HUES48 (cell line): ENCODE results near the gene PHLDB1.

Experiments used
- H3K27ac ChIP-seq: one replicate; pipeline ENCODE4 v1.7.0; 2013; ENCODE audit warnings: low read depth, low read length, inconsistent platforms
- H3K27me3 ChIP-seq: 2 replicates; pipeline ENCODE4 v1.6.1; 2013; ENCODE audit warnings: mild to moderate bottlenecking, low read length; ENCODE audit not compliant: control insufficient read depth, insufficient read depth
- H3K36me3 ChIP-seq: 2 replicates; pipeline ENCODE4 v1.6.1; 2013; ENCODE audit warnings: low read length; ENCODE audit not compliant: control insufficient read depth, insufficient read depth
- H3K4me1 ChIP-seq: 2 replicates; pipeline ENCODE4 v1.6.1; 2013; ENCODE audit warnings: mild to moderate bottlenecking, low read length; ENCODE audit not compliant: control insufficient read depth, insufficient read depth
- H3K4me3 ChIP-seq: 2 replicates; pipeline ENCODE4 v1.5.1; 2013; ENCODE audit warnings: mild to moderate bottlenecking, low read depth, low read length
- H3K9ac ChIP-seq: 2 replicates; pipeline ENCODE4 v1.6.1; 2013; ENCODE audit warnings: mild to moderate bottlenecking, low read depth, low read length, moderate library complexity
- H3K9me3 ChIP-seq: 2 replicates; pipeline ENCODE4 v1.6.1; 2013; ENCODE audit warnings: low read length; ENCODE audit not compliant: control insufficient read depth, insufficient read depth

PHLDB1 gene

DNA sequence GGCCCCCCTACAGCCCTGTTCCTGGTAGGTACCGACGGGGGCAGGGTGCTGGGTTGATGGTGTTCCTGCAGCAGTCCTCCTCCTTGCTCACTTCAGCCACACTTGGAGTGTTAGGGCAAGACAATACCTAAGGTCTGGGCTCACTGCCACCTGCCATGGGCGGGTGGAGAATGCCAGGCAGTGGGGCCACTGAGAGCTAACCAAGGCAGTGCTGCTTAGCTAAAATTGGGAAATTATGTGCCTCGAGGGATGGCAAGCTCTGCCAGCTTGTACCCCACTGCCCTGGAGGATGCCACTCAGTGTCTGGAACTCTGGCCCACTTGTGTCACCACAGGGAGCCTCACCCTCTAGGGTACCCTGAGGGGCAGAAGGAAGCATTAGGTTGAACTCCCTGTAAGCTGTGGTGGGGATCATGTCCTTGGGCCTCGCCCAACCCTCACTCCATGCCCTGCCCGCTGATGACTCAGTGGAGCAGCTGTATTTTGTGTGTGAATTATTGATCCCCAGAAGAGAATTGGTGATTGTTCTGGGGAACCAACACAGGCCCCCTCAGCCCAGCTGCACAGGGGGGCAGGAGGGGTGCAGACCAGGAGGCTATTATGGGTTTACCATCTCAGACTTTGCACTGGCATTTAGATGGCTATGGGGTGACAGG lies 17.7 kb downstream of the PHLDB1 start:
- no peaks in the 10 kb centered on the region for H3K27me3 ChIP-seq
- no peak overlapping the region for H3K4me3 ChIP-seq
- H3K9ac ChIP-seq, result no peak overlapping the region
- H3K9me3 ChIP-seq, result no peaks in the 10 kb centered on the region
- peaks cover 19% of the 10 kb centered on the region for H3K4me1 ChIP-seq
- H3K27ac ChIP-seq, result no peak overlapping the region
- peaks cover 52% of the 10 kb centered on the region for H3K36me3 ChIP-seq

GRCh38 chr11:118625976-118626375 lies 18.6 kb downstream of the PHLDB1 start:
- Histone ChIP-seq H3K27ac (no peak overlapping the region), H3K9me3 (no peaks in the 10 kb centered on the region), H3K27me3 (no peaks in the 10 kb centered on the region), H3K4me1 (peaks cover 13% of the 10 kb centered on the region), H3K4me3 (no peak overlapping the region), H3K36me3 (peaks cover 57% of the 10 kb centered on the region), H3K9ac (no peak overlapping the region)

DNA sequence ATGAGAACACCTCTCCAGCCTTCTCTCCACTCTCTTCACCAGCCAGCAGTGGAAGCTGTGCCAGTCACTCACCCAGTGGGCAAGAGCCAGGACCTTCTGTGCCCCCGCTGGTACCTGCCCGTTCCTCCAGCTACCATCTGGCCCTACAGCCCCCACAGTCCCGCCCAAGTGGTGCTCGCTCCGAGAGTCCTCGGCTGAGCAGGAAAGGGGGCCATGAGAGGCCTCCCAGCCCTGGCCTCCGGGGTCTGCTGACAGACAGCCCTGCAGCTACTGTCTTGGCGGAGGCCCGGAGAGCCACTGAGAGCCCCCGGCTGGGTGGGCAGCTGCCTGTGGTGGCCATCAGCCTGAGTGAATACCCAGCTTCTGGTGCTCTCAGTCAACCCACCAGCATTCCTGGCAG lies 20.2 kb downstream of the PHLDB1 start:
- H3K4me1 ChIP-seq, result peaks cover 3% of the 10 kb centered on the region
- H3K27ac ChIP-seq, result no peak overlapping the region
- H3K9me3 ChIP-seq, result no peaks in the 10 kb centered on the region
- H3K4me3 ChIP-seq, result no peak overlapping the region
- no peaks in the 10 kb centered on the region for H3K27me3 ChIP-seq
- no peak overlapping the region for H3K9ac ChIP-seq
- peaks cover 73% of the 10 kb centered on the region for H3K36me3 ChIP-seq

DNA sequence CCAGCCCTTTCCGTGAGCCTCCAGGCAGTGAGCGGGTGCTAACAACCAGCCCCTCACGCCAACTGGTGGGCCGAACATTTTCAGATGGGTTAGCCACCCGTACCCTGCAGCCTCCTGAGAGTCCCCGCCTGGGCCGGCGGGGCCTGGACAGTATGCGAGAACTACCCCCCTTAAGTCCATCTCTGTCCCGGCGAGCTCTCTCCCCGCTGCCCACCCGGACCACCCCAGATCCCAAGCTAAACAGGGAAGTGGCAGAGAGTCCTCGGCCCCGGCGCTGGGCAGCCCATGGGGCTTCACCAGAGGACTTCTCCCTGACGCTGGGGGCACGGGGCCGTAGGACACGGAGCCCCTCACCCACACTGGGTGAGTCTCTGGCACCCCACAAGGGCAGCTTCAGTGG lies 20.6 kb downstream of the PHLDB1 start:
- peaks cover 74% of the 10 kb centered on the region for H3K36me3 ChIP-seq
- H3K9ac ChIP-seq, result no peak overlapping the region
- H3K4me3 ChIP-seq, result no peak overlapping the region
- H3K9me3 ChIP-seq, result no peaks in the 10 kb centered on the region
- no peak overlapping the region for H3K27ac ChIP-seq
- no peaks in the 10 kb centered on the region; the same call in 1 of the 2 replicates for H3K4me1 ChIP-seq
- no peaks in the 10 kb centered on the region for H3K27me3 ChIP-seq

- H3K36me3 ChIP-seq, result peaks cover 74% of the 10 kb centered on the region
- no peak overlapping the region for H3K27ac ChIP-seq
- H3K9ac ChIP-seq, result no peak overlapping the region
- no peak overlapping the region for H3K4me3 ChIP-seq
- peaks cover 1% of the 10 kb centered on the region; the same call in 1 of the 2 replicates for H3K4me1 ChIP-seq
- H3K9me3 ChIP-seq, result no peaks in the 10 kb centered on the region
- H3K27me3 ChIP-seq, result no peaks in the 10 kb centered on the region
Observed at GRCh38 chr11:118628432-118628831, 21.0 kb downstream of the PHLDB1 start.

DNA sequence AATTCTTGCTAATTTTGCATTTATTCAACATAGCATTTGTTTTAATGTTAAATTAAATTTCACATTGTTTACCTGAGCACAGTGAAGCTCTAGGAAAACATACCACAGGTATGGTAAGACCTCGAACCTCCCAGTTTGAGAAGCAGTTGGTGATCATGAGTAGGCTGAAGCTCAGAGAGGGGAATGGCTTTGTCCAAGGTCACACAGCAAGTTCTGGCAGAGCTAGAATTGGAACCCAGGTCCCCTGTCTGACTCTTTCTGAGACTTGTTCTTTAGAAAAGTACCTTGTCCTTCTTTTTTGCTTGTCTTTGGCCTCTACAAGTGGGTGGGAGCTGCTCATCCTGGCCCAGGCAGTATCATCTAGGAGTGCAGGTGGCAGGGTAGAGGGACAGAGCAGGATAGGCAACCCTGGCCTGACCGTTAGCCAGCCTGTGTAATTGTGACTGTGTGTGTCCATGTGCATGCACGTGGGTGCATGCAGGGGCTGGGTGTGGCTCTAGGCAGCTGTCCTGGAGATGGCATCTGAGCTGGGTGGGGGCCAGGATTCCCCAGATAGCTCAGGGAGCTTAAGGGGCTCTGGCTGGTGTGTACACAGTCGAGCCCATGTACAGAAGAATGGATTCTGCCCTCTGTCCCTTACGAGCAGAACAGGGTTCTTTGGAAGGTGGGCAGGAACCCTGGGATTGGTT lies 21.6 kb downstream of the PHLDB1 start:
- H3K9me3 ChIP-seq, result no peaks in the 10 kb centered on the region
- no peak overlapping the region for H3K9ac ChIP-seq
- H3K36me3 ChIP-seq, result peaks cover 74% of the 10 kb centered on the region
- no peak overlapping the region for H3K27ac ChIP-seq
- peaks cover 7% of the 10 kb centered on the region for H3K4me1 ChIP-seq
- no peak overlapping the region for H3K4me3 ChIP-seq
- no peaks in the 10 kb centered on the region for H3K27me3 ChIP-seq

DNA sequence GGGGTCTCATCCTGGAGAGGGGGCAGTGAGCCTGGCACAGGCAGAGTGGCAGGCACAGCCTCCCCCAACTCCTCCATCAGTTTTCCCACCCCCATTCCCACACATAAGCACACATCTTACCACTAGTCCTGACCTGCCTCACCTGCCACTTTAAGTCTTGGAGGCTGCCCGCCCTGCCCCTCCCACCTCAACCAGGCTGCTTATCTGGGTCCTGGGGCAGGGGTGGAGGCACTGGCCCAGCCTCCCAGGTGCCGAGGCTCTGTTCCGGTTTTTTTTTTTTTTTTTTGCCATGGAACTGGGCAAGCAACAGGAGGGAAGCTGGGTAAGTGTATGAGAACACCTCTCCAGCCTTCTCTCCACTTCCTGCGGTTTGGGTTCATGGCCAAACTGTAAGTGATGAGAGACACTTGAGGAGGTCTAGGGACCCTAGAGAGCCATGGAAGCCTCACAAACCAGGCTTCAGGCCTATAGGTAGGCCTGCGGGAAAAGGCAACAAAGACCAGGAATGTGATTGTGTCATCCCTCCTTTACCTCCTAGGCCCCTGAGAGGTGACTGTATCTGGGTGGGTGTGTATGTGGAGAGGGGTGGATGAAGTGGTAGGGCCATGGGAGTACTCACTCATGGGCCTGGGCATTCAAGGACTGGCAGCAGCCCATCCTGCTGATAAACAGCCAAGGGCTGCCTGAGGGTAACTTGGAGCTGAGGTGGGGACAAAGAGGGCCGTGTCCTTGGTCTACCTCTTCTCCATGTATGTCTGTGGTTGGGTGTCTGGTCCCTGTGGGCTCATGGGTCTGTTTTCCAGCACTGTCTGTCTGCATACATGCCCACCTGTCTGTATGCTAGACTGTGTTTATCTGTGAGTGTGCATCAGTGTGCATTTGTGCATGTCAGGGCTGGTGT lies 22.6 kb downstream of the PHLDB1 start:
- no peaks in the 10 kb centered on the region for H3K27me3 ChIP-seq
- no peak overlapping the region for H3K4me3 ChIP-seq
- H3K9me3 ChIP-seq, result no peaks in the 10 kb centered on the region
- peaks cover 65% of the 10 kb centered on the region for H3K36me3 ChIP-seq
- no peak overlapping the region for H3K27ac ChIP-seq
- peaks cover 11% of the 10 kb centered on the region for H3K4me1 ChIP-seq
- H3K9ac ChIP-seq, result no peak overlapping the region

DNA sequence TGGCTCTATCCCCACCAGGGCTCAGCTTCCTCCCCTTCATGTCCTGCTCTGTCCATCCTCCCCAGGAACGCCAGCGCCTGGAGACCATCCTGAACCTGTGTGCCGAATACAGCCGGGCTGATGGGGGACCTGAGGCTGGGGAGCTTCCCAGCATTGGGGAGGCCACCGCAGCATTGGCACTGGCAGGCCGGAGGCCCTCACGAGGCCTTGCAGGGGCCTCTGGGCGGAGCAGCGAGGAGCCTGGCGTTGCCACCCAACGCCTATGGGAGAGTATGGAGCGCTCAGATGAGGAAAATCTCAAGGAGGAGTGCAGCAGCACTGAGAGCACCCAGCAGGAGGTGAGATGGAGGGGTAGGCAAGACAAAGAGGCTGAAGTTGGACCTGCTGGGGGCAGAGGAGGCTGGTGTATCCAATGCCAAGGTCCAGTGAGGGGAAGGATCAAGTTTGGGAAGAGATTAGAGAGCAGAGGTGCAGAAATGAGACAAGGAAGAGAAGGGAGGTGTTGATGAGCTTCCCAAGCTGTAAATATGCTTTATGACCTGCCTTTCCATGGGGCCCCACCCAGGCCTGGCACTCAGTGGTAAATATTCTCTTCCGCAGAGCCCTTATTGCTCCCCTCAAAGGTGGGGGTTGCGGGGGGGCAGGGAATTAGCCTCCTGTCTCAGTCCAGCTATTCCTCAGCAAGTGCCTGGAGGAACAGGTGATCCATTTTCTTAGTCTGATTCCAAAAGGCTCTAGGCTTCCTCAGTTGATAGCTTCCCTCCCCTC lies 23.9 kb downstream of the PHLDB1 start:
- H3K4me3 ChIP-seq, result no peak overlapping the region
- H3K9me3 ChIP-seq, result no peaks in the 10 kb centered on the region
- H3K4me1 ChIP-seq, result peaks cover 24% of the 10 kb centered on the region
- H3K27me3 ChIP-seq, result no peaks in the 10 kb centered on the region
- no peak overlapping the region for H3K9ac ChIP-seq
- no peak overlapping the region for H3K27ac ChIP-seq
- H3K36me3 ChIP-seq, result peaks cover 60% of the 10 kb centered on the region

DNA sequence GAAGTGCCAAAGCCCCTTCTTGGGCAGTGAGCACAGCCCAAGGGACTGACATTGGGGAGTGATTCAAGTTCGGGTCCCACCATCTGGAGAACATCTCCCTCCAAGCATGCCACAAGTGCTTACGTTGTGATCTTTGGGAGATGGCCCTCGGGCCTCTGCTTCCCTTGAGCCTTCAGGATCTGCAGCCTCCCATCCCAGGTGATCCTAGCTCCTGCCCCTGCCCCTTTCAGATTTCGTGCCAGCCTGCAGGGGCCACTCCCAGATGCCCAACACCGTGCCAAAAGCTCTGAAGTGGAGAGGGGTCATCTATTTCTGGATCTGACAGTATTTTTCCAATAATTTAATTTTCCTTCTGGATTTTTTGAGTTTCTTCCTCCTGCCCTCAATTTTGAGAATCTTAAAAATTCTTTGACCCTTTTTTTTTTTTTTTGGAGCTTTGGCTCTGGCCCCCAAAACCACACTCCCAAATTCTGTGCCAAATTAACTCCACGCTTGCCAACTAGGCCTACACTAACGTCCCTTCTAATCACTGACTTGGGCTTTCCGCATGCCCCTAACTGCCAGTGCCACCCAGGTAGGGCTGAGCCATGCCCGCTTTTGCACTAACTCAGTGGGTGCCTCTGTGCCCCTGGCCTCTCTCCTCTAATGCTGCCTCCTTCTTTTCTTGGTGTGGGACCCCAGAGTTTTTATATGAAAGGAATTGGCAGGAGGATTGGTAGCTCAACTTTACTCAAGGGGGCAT lies 25.3 kb downstream of the PHLDB1 start:
- Histone ChIP-seq H3K9ac (no peak overlapping the region), H3K4me3 (no peak overlapping the region), H3K36me3 (peaks cover 64% of the 10 kb centered on the region), H3K27ac (no peak overlapping the region), H3K9me3 (no peaks in the 10 kb centered on the region), H3K4me1 (peaks cover 31% of the 10 kb centered on the region), H3K27me3 (no peaks in the 10 kb centered on the region)

GRCh38 chr11:118633319-118633690 lies 25.9 kb downstream of the PHLDB1 start:
- H3K9ac ChIP-seq, result no peak overlapping the region
- no peaks in the 10 kb centered on the region for H3K27me3 ChIP-seq
- peaks cover 31% of the 10 kb centered on the region for H3K4me1 ChIP-seq
- peaks cover 64% of the 10 kb centered on the region for H3K36me3 ChIP-seq
- no peak overlapping the region for H3K4me3 ChIP-seq
- H3K27ac ChIP-seq, result no peak overlapping the region
- no peaks in the 10 kb centered on the region for H3K9me3 ChIP-seq
